Upper lobe of left lung (tissue), 6 donors: Measurements from ENCODE around the gene KLC1. TPM values are rescaled to one million over a fixed set of nuclear protein-coding genes. Genes with fewer than 3 reads are reported as not detected.

Source experiments
- ATAC-seq, 2 donors: fragments of 200-7000 bp; cut with Tn5 transposase; one replicate each; pipeline ENCODE4 v1.9.1; 2022; ENCODE audit warnings: mild to moderate bottlenecking in 2 of 2, moderate library complexity in 2 of 2; ENCODE audit not compliant: low FRiP score in 2 of 2
- DNase-seq, 2 donors: peaks; one replicate each; pipeline ENCODE4 v3.0.0-alpha.2; 2019 to 2020
- H3K27ac ChIP-seq, 4 donors: fragments of 200-600 bp; sonication (generic); one replicate each; pipeline ENCODE4 v1.5.1; 2016 to 2019
- H3K27me3 ChIP-seq, 4 donors: fragments of 200-600 bp; sonication (generic); one replicate each; pipeline ENCODE4 v1.5.1; 2017 to 2019
- H3K36me3 ChIP-seq, 4 donors: fragments of 200-600 bp; sonication (generic); one replicate each; pipeline ENCODE4 v1.5.1; 2016 to 2019
- H3K4me1 ChIP-seq, 4 donors: fragments of 200-600 bp; sonication (generic); one replicate each; pipeline ENCODE4 v1.5.1; 2018 to 2019
- H3K4me3 ChIP-seq, 4 donors: fragments of 200-600 bp; sonication (generic); one replicate each; pipeline ENCODE4 v1.5.1; 2017 to 2019; ENCODE audit warnings: mild to moderate bottlenecking in 2 of 4, moderate library complexity in 1 of 4
- H3K9me3 ChIP-seq, 4 donors: fragments of 200-600 bp; sonication (generic); one replicate each; pipeline ENCODE4 v1.5.1; 2018 to 2019
- CTCF ChIP-seq, 6 experiments: fragments of 450-650 bp in 4 of 6; fragments of 200-600 bp in 2 of 6; sonication (generic) in 2 of 6; IDR thresholded peaks; one replicate each; pipeline ENCODE4 v1.5.1; 2016 to 2019; ENCODE audit warnings: antibody characterized with exemption in 6 of 6
- EP300 ChIP-seq, 4 donors: sonication (generic); formaldehyde crosslinking; IDR thresholded peaks; one replicate each; pipeline ENCODE4 v1.5.1; 2017; ENCODE audit warnings: antibody characterized with exemption in 4 of 4, control low read depth in 2 of 4
- POLR2A ChIP-seq, 4 donors: fragments of 450-650 bp; IDR thresholded peaks; one replicate each; pipeline ENCODE4 v1.5.1; 2016 to 2017; ENCODE audit warnings: antibody characterized with exemption in 4 of 4, mild to moderate bottlenecking in 2 of 4
- POLR2AphosphoS5 ChIP-seq, 2 donors: sonication (generic); formaldehyde crosslinking; IDR thresholded peaks; one replicate each; pipeline ENCODE4 v1.5.1; 2017; ENCODE audit warnings: antibody characterized with exemption in 2 of 2
- WGBS, 2 donors: methylation state at CpG; one replicate each; pipeline ENCODE4 v1.1.5; 2017 to 2018; 5-methylcytosine and 5-hydroxymethylcytosine counted together
- total RNA-seq, 6 donors: library from RNA; depleted of rRNA in 4 of 6; stranded (reverse); fragments of >200 nt in 4 of 6; gene quantifications; one replicate each; pipeline versions ENCODE4 v1.1.0 to v1.2.1, GENCODE V29; 2016 to 2021
- donor health status: DM: no; HTN: no; CAD: no; lungs with moderate emphysema.
- donor health status: DM: no; HTN: yes; CAD: no; lungs with severe emphysema.

The KLC1 gene
- total RNA-seq, 6 donors from 2014 or later, result 175 to 614 (median 267) TPM

- DNase-seq (peak; percentile 75 to 89), ATAC-seq (peak; percentile 13 to 50)
- Histone ChIP-seq H3K9me3 (no peaks in the 10 kb centered on the region), H3K27ac (peak overlapping the region in 1 of 4 donors; percentile 2), H3K4me1 (peaks cover 16 to 41% (median 25%) of the 10 kb centered on the region in 4 donors), H3K27me3 (no peaks in the 10 kb centered on the region), H3K4me3 (no peak overlapping the region), H3K36me3 (peaks cover 7 to 42% (median 26%) of the 10 kb centered on the region in 4 donors)
- TF ChIP-seq CTCF (IDR thresholded peaks at IDR 0.05), result peak in 4 of 6 experiments; percentile 16 to 57 (median 34)
- TF ChIP-seq POLR2AphosphoS5 (IDR thresholded peaks at IDR 0.05), result no peak
- WGBS, 2 donors, result 81 to 88% methylated on average over 23 to 52 of the region's 53 CpGs
Observed at GRCh38 chr14:103727313-103727980, 98.4 kb downstream of the KLC1 start.

DNA sequence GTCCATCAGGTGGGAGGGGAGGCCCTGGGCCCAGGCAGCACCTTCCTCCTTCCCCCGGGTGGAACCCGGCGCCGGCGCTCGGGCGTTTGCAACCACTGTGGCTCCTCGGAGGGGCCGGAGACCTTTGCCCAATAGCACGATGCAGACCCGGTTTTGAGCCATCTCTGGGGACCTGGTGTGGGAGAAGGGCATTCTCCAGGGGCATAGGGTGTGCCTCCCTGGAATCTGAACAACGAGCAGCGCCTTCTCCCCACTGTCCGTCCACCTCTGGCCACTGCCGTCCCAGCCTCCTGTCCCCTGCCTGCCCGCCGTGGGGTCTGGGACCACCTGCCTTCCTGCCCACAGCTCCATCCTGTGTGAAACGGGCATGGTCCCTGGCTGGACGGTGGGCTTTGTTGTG lies 99.1 kb downstream of the KLC1 start:
- H3K27me3 ChIP-seq, result no peaks in the 10 kb centered on the region
- no peaks in the 10 kb centered on the region for H3K9me3 ChIP-seq
- peaks cover 14 to 35% (median 20%) of the 10 kb centered on the region in 4 donors for H3K4me1 ChIP-seq
- ATAC-seq, result no peak
- H3K27ac ChIP-seq, result no peak overlapping the region
- H3K36me3 ChIP-seq, result peaks cover 12 to 49% (median 30%) of the 10 kb centered on the region in 4 donors
- DNase-seq, result peak in 1 of 2 donors; percentile 82
- H3K4me3 ChIP-seq, result no peak overlapping the region
- WGBS, 2 donors, result 77 to 80% methylated on average over 17 to 18 of the region's 19 CpGs
- TF ChIP-seq EP300 (IDR thresholded peaks at IDR 0.05), result no peak
- TF ChIP-seq POLR2AphosphoS5 (IDR thresholded peaks at IDR 0.05), result no peak
- TF ChIP-seq POLR2A (IDR thresholded peaks at IDR 0.05), result no peak
- no peak for TF ChIP-seq CTCF (IDR thresholded peaks at IDR 0.05)

DNA sequence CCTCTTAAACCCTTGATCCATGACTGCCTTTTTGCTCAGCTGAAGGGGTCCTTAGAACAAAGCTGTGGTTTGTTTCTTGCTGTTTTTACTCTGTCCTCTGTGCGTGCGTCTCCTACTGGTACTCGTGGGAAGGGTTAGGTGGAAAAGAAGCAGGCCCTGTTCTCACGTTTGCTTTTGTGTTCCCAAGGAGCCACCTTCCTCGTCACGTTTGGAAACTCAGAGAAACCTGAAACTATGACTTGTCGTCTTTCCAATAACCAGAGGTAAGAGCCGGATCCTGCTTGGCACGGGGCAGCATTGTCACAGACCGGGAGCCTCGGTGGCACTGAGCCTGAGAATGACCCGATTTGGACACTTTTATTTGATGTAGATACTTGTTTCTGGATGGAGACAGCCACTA lies 99.7 kb downstream of the KLC1 start:
- 69 to 70% methylated on average over 12 of the region's 12 CpGs for WGBS, 2 donors
- Histone ChIP-seq H3K27ac (no peak overlapping the region), H3K4me1 (peaks cover 8 to 29% (median 15%) of the 10 kb centered on the region in 4 donors), H3K4me3 (no peak overlapping the region), H3K9me3 (no peaks in the 10 kb centered on the region), H3K36me3 (peaks cover 15 to 54% (median 35%) of the 10 kb centered on the region in 4 donors), H3K27me3 (no peaks in the 10 kb centered on the region)
- ATAC-seq, result no peak
- TF ChIP-seq CTCF (IDR thresholded peaks at IDR 0.05), result peak in 2 of 6 experiments; percentile 11 to 26
- TF ChIP-seq POLR2A (IDR thresholded peaks at IDR 0.05), result no peak
- no peak for TF ChIP-seq EP300 (IDR thresholded peaks at IDR 0.05)
- DNase-seq, result no peak

GRCh38 chr14:103729496-103730448 lies 100.8 kb downstream of the KLC1 start:
- 76 to 89% methylated on average over 22 to 24 of the region's 24 CpGs for WGBS, 2 donors
- Histone ChIP-seq H3K4me1 (peaks cover 3 to 20% (median 10%) of the 10 kb centered on the region in 4 donors), H3K27me3 (no peaks in the 10 kb centered on the region), H3K36me3 (peaks cover 22 to 65% (median 45%) of the 10 kb centered on the region in 4 donors), H3K27ac (no peak overlapping the region), H3K4me3 (no peak overlapping the region), H3K9me3 (no peaks in the 10 kb centered on the region)
- DNase-seq (no peak), ATAC-seq (no peak)
- TF ChIP-seq EP300 (IDR thresholded peaks at IDR 0.05), result no peak
- TF ChIP-seq CTCF (IDR thresholded peaks at IDR 0.05), result no peak
- TF ChIP-seq POLR2A (IDR thresholded peaks at IDR 0.05), result no peak
- TF ChIP-seq POLR2AphosphoS5 (IDR thresholded peaks at IDR 0.05), result no peak
